Right lobe of liver (tissue), 6 donors: Measurements from ENCODE around the gene PTPN1. TPM values are rescaled to one million over a fixed set of nuclear protein-coding genes. Genes with fewer than 3 reads are reported as not detected.

Experiments used
- ATAC-seq, 4 donors: fragments of 200-7000 bp; cut with Tn5 transposase; one replicate each; pipeline ENCODE4 v1.9.1; 2020; ENCODE audit warnings: mild to moderate bottlenecking in 4 of 4, moderate library complexity in 4 of 4
- DNase-seq, 3 donors: peaks; one replicate each; pipeline ENCODE4 v3.0.0-alpha.2; 2020
- H3K27ac ChIP-seq, 3 donors: fragments of 200-600 bp; one replicate each; pipeline ENCODE4 v1.8.0; 2022
- H3K27me3 ChIP-seq, 2 donors: fragments of 200-600 bp; one replicate each; pipeline ENCODE4 v1.8.0; 2022
- H3K36me3 ChIP-seq, 4 donors: fragments of 200-600 bp; sonication (generic) in 1 of 4; one replicate each; pipeline versions ENCODE4 v1.5.1 to v1.8.0; 2017 to 2022; ENCODE audit warnings: control low read depth in 1 of 4
- H3K4me1 ChIP-seq, 4 donors: fragments of 200-600 bp; sonication (generic) in 1 of 4; one replicate each; pipeline versions ENCODE4 v1.5.1 to v1.8.0; 2017 to 2022; ENCODE audit warnings: control low read depth in 1 of 4
- H3K4me3 ChIP-seq, 3 donors: fragments of 200-600 bp; one replicate each; pipeline ENCODE4 v1.8.0; 2022
- H3K9me3 ChIP-seq, 4 donors: fragments of 200-600 bp; sonication (generic) in 1 of 4; one replicate each; pipeline versions ENCODE4 v1.5.1 to v1.8.0; 2017 to 2022; ENCODE audit warnings: control low read depth in 1 of 4
- POLR2A ChIP-seq: fragments of 450-650 bp; IDR thresholded peaks from one replicate; pipeline ENCODE4 v1.6.1; 2017; ENCODE audit warnings: antibody characterized with exemption, mild to moderate bottlenecking
- WGBS: methylation state at CpG from one replicate; pipeline ENCODE4 v1.1.6; 2018; ENCODE audit warnings: low coverage, low lambda C conversion rate; ENCODE audit not compliant: insufficient coverage; ENCODE audit errors: missing lambda C conversion rate; 5-methylcytosine and 5-hydroxymethylcytosine counted together
- intact Hi-C, 2 donors: fragments of 100-400 bp; cut with DNase I; formaldehyde crosslinking; loops; one replicate each; pipeline versions ENCODE4 v1.11.2 to v1.14.1; 2022
- total RNA-seq, 6 experiments: library from RNA; depleted of rRNA in 2 of 6; stranded (reverse); fragments of >200 nt in 2 of 6; fragmentation: NEBNext Ultra II Directional in 3 of 6; extraction: Animal tissue kit (Norgen Biotek cat#: 25700) in 3 of 6; gene quantifications; one replicate each; pipeline versions ENCODE4 v1.1.0 to v1.2.4, GENCODE V29; 2016 to 2023
- TF ChIP-seq, protein P1 (sequence below), 4 donors: fragments of 200-600 bp in 3 of 4; fragments of 450-650 bp in 1 of 4; IDR thresholded peaks; one replicate each; pipeline versions ENCODE4 v1.5.1 to v1.8.0; 2016 to 2022; ENCODE audit warnings: antibody characterized with exemption in 4 of 4, mild to moderate bottlenecking in 2 of 4
- donor health status: DM: no; HTN: yes; CAD: no.
- donor health status: DM: no; HTN: no; CAD: no.
- donor health status: DM: no; HTN: no; CAD: no.
- donor health status: DM: no; HTN: yes; CAD: no.
- donor health status: DM: no; HTN: yes; CAD: no.

Gene PTPN1
- total RNA-seq, 6 experiments from 2014 or later: 9.5 to 14.9 (median 12.6) TPM

DNA sequence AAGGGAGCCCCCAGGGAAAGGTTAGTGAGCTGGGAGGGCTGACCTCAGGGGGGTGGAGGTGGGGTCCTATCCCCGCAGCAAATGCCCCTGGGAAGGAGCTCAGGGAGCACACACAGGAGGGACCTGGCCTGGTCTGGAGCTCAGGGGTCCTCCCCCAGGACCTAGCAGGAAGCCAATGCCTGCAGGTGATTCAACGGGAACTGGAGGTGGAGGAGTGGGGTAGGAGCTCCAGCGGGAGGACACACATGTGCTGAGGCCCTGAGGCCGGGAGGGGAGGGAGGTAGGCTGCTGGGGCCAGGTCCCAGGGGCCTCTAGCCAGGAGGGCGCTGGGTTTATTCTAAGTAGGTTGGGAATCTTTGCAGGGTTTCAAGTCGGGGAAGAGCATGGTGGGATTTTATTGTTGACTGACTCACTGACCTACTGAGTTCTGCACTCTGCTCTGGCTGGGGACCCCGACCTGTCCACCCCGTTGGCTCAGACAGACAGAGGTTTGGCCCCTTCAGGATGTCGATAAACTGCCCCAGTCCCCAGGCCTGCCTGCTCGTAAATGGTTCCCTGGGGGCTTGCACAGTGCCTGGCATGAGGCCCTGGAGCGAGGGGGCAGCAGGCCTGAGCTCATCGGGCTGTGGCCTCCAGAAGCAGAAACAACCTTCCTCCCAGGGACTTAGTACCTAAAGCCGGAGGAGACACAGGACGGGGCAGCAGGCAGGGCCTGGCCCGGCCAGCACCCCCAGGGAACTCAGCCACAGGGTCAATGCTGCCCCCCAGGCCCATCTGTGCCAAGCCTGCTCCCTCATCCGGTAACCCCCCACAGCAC lies 118.9 kb downstream of the PTPN1 start:
- no peak overlapping the region for H3K4me3 ChIP-seq
- no peak for TF ChIP-seq POLR2A
- TF ChIP-seq, protein P1, sequence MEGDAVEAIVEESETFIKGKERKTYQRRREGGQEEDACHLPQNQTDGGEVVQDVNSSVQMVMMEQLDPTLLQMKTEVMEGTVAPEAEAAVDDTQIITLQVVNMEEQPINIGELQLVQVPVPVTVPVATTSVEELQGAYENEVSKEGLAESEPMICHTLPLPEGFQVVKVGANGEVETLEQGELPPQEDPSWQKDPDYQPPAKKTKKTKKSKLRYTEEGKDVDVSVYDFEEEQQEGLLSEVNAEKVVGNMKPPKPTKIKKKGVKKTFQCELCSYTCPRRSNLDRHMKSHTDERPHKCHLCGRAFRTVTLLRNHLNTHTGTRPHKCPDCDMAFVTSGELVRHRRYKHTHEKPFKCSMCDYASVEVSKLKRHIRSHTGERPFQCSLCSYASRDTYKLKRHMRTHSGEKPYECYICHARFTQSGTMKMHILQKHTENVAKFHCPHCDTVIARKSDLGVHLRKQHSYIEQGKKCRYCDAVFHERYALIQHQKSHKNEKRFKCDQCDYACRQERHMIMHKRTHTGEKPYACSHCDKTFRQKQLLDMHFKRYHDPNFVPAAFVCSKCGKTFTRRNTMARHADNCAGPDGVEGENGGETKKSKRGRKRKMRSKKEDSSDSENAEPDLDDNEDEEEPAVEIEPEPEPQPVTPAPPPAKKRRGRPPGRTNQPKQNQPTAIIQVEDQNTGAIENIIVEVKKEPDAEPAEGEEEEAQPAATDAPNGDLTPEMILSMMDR (IDR thresholded peaks at IDR 0.05): no peak
- peaks cover 0 to 8% (median 3%) of the 10 kb centered on the region in 4 donors for H3K4me1 ChIP-seq
- no peaks in the 10 kb centered on the region for H3K36me3 ChIP-seq
- no CpG with 5 or more reads among the region's 16 CpGs for WGBS
- no peaks in the 10 kb centered on the region for H3K27me3 ChIP-seq
- no peaks in the 10 kb centered on the region for H3K9me3 ChIP-seq
- DNase-seq (no peak), ATAC-seq (no peak)
- H3K27ac ChIP-seq: no peak overlapping the region
- intact Hi-C loops: no loop called here

DNA sequence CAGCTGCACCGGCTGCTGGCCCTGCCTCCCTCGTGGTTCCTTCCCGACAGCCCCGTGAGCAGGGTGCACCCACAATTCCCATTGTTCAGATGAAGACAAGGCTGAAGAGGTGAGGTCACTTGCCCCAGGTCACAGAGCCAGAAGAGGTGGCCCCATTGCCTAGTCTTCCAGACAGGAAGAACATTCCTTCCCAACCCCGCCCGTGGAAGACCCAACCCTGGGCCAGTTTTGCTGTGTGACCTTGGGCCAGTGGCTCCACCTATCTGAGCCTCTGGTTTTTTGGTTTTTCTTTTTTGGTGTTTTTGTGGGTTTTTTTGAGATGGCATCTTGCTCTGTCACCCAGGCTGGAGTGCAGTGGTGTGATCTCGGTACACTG lies 119.5 kb downstream of the PTPN1 start:
- H3K36me3 ChIP-seq: no peaks in the 10 kb centered on the region
- H3K4me1 ChIP-seq: peaks cover 0 to 5% (median 1%) of the 10 kb centered on the region in 4 donors
- H3K4me3 ChIP-seq: no peak overlapping the region
- ATAC-seq (no peak), DNase-seq (no peak)
- no peak overlapping the region for H3K27ac ChIP-seq
- H3K9me3 ChIP-seq: no peaks in the 10 kb centered on the region
- TF ChIP-seq, protein P1 (IDR thresholded peaks at IDR 0.05): no peak
- no peak for TF ChIP-seq POLR2A
- no peaks in the 10 kb centered on the region for H3K27me3 ChIP-seq
- intact Hi-C loops: no loop called here
- WGBS: 100% methylated on average over 2 of the region's 7 CpGs

DNA sequence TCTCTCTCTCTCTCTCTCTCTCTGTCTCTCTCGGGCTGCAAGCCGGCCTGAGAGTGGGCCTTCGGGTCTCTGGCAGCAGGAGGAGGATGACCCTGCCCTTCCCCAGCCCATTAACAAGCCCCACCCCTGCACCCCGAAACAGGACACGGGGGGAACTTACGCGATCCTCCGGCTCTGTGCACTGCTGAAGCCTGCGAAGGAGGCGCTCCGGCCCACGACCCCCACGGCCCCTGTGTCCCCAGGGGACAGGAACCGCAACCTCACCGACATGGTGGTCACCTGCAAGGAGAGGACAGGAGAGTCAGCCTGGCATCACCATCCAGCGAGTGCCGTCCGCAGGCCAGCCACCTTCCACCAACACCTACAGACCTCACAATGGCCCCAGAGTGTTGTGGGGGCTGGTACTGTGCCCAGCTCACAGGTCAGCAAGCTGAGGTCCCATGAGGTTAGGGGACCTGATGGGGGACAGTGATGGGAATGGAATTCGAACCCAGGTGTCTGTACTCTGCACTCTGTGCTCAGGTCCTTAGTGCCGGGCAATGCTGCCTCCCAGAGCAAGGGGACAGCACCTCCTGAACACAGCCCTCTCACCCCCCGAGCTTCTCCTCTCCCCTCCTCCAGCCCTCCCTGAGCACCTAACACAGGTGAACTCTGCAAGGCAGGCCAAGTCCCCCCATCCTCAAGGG lies 120.5 kb downstream of the PTPN1 start:
- DNase-seq (no peak), ATAC-seq (no peak)
- intact Hi-C loops: no loop called here
- no peak for TF ChIP-seq POLR2A
- TF ChIP-seq, protein P1 (IDR thresholded peaks at IDR 0.05): no peak
- no peaks in the 10 kb centered on the region for H3K36me3 ChIP-seq
- H3K9me3 ChIP-seq: no peaks in the 10 kb centered on the region
- H3K27ac ChIP-seq: no peak overlapping the region
- H3K4me1 ChIP-seq: peaks cover 0 to 4% (median 0%) of the 10 kb centered on the region in 4 donors
- WGBS: 60% methylated on average over 5 of the region's 21 CpGs
- no peak overlapping the region for H3K4me3 ChIP-seq
- no peaks in the 10 kb centered on the region for H3K27me3 ChIP-seq

DNA sequence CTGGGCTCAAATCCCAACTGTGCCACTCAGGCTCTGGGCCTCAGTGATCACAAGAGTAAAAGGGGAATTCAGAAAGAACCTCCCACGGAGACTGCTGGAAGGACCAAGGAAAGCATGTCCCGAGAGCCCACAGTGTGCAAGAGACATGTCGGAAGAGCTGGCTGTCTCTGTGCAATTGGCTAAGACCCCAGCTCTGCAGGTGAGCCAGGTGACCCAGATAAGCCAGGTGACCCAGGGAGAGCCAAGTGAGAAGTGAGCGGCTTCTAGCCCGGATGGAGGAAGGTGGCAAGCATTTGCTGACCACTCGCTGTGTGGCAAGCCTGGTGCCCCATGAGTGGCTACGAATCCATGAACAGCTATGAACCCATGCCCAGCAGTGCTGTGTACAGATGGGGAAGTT lies 122.1 kb downstream of the PTPN1 start:
- Histone ChIP-seq H3K27me3 (no peaks in the 10 kb centered on the region), H3K27ac (no peak overlapping the region), H3K9me3 (no peaks in the 10 kb centered on the region), H3K4me3 (no peak overlapping the region), H3K4me1 (peaks cover 0 to 9% (median 0%) of the 10 kb centered on the region in 4 donors), H3K36me3 (no peaks in the 10 kb centered on the region)
- intact Hi-C loops: no loop called here
- ATAC-seq (no peak), DNase-seq (no peak)
- WGBS: 78% methylated on average over 4 of the region's 7 CpGs
- TF ChIP-seq, protein P1 (IDR thresholded peaks at IDR 0.05): no peak
- TF ChIP-seq POLR2A: no peak
